Smooth muscle cell (in vitro differentiated cells): ENCODE results near the gene RSRC2. TPM values are rescaled to one million over a fixed set of nuclear protein-coding genes. Genes with fewer than 3 reads are reported as not detected.
"Not testable (repeated sequence)": the region's sequence is repeated elsewhere in the genome, so short reads cannot be mapped to it uniquely, and the experiment has no call there.

ENCODE experiments used
- DNase-seq: peaks from one replicate; lab custom pipeline; 2025; ENCODE audit not compliant: unreplicated experiment; lab: John Stamatoyannopoulos, UW
- H2AFZ ChIP-seq: fragments of 200-600 bp; sonication (generic); 2 replicates; pipeline ENCODE4 v1.6.0; 2016; ENCODE audit warnings: antibody characterized with exemption, low read depth, mild to moderate bottlenecking
- H3F3A ChIP-seq: fragments of 200-600 bp; sonication (generic); 2 replicates; pipeline ENCODE4 v1.6.0; 2017; ENCODE audit warnings: antibody characterized with exemption, low read depth
- H3K27ac ChIP-seq: fragments of 200-600 bp; sonication (generic); 2 replicates; pipeline ENCODE4 v1.5.1; 2016; ENCODE audit warnings: low read depth, mild to moderate bottlenecking
- H3K27me3 ChIP-seq: fragments of 200-600 bp; sonication (generic); 2 replicates; pipeline ENCODE4 v1.6.1; 2016; ENCODE audit warnings: low read depth, mild to moderate bottlenecking
- H3K36me3 ChIP-seq: fragments of 200-600 bp; sonication (generic); 2 replicates; pipeline ENCODE4 v1.5.1; 2016; ENCODE audit warnings: low read depth
- H3K4me1 ChIP-seq: fragments of 200-600 bp; sonication (generic); 2 replicates; pipeline ENCODE4 v1.5.1; 2016; ENCODE audit warnings: low read depth
- H3K4me2 ChIP-seq: fragments of 200-600 bp; sonication (generic); 2 replicates; pipeline ENCODE4 v1.6.0; 2016; ENCODE audit warnings: mild to moderate bottlenecking
- H3K4me3 ChIP-seq: fragments of 200-600 bp; sonication (generic); 2 replicates; pipeline ENCODE4 v1.5.1; 2016; ENCODE audit warnings: mild to moderate bottlenecking
- H3K79me2 ChIP-seq: fragments of 200-600 bp; sonication (generic); 2 replicates; pipeline ENCODE4 v1.6.0; 2016; ENCODE audit warnings: low read depth, mild to moderate bottlenecking
- H3K9ac ChIP-seq: fragments of 200-600 bp; sonication (generic); 2 replicates; pipeline ENCODE4 v1.6.0; 2016; ENCODE audit warnings: low read depth
- H3K9me3 ChIP-seq: fragments of 200-600 bp; sonication (generic); replicated peaks from 2 replicates; pipeline ENCODE4 v1.5.1; 2016; ENCODE audit warnings: low read depth
- H4K20me1 ChIP-seq: fragments of 200-600 bp; sonication (generic); 2 replicates; pipeline ENCODE4 v1.6.0; 2016; ENCODE audit warnings: low read depth
- WGBS: methylation state at CpG from one replicate; pipeline ENCODE4 v1.1.7; 2016; ENCODE audit warnings: low lambda C conversion rate; 5-methylcytosine and 5-hydroxymethylcytosine counted together
- polyA plus RNA-seq: library from polyadenylated mRNA; unstranded; fragments of >200 nt; fragmentation: Nextera tagmentation; extraction: Ambion mirVana; gene quantifications from 2 replicates; pipeline ENCODE4 v1.2.1, GENCODE V29; 2016
- total RNA-seq: library from RNA; depleted of rRNA; stranded (reverse); fragments of >200 nt; gene quantifications from 2 replicates; pipeline ENCODE4 v1.2.3, GENCODE V29; 2014
- TF ChIP-seq, protein P1 (sequence below): fragments of 200-600 bp; sonication (generic); IDR thresholded peaks from 2 replicates; pipeline ENCODE4 v1.5.1; 2017; ENCODE audit warnings: borderline replicate concordance, mild to moderate bottlenecking, antibody characterized with exemption; ENCODE audit not compliant: insufficient read depth, poor library complexity, severe bottlenecking

The RSRC2 gene
- total and polyA plus RNA-seq, 2 experiments from 2014 or later = 60.9 to 108 TPM

DNA sequence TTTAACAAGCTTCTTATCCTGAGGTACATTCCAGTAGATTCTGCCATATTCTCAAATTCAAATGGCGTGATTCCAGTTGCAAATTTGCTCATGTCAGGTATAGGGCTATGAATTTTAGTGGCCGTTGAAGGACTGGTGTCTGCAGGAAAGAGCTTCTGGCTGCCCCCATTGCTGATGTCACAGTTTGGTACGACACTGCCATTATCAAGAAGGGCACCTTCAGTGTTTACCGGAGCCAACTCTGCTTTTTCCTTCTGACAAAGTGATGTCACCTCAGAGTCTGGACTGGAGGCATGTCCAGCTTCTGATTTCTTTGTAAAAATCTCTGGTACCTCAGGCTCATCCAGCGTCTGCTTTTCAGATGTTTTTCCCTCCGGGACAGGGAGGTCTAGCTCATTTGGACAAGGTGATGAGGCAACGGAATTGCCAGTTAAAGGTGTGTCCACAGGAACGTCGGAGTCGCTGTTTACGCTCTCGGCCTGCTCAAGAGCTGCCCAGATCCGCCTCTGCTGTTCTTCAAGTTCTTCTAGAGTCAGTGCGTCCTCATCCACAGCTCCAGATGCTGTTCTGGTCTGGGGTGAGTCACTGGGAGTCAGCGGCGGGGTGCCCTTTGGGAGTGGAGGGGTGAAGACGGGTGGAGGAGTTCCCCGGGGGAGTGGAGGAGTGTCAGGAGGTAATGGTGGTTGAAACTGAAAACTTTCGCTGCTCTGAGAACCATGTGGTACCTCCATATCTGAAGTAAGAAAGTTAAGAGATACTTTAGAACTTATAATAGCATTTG is 53.0 kb downstream of the RSRC2 start:
- no peaks in the 10 kb centered on the region for H3K27me3 ChIP-seq
- 79% methylated on average over 19 of the region's 19 CpGs for WGBS
- H3F3A ChIP-seq = no peaks in the 10 kb centered on the region
- H3K79me2 ChIP-seq = no peaks in the 10 kb centered on the region
- no peak overlapping the region for H3K4me2 ChIP-seq
- H3K4me3 ChIP-seq = no peak overlapping the region
- H3K9me3 ChIP-seq = no peaks in the 10 kb centered on the region
- no peaks in the 10 kb centered on the region for H3K4me1 ChIP-seq
- H3K27ac ChIP-seq = peak overlapping the region; percentile 40
- H3K9ac ChIP-seq = no peak overlapping the region
- TF ChIP-seq, protein P1, sequence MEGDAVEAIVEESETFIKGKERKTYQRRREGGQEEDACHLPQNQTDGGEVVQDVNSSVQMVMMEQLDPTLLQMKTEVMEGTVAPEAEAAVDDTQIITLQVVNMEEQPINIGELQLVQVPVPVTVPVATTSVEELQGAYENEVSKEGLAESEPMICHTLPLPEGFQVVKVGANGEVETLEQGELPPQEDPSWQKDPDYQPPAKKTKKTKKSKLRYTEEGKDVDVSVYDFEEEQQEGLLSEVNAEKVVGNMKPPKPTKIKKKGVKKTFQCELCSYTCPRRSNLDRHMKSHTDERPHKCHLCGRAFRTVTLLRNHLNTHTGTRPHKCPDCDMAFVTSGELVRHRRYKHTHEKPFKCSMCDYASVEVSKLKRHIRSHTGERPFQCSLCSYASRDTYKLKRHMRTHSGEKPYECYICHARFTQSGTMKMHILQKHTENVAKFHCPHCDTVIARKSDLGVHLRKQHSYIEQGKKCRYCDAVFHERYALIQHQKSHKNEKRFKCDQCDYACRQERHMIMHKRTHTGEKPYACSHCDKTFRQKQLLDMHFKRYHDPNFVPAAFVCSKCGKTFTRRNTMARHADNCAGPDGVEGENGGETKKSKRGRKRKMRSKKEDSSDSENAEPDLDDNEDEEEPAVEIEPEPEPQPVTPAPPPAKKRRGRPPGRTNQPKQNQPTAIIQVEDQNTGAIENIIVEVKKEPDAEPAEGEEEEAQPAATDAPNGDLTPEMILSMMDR = no peak
- no peaks in the 10 kb centered on the region for H4K20me1 ChIP-seq
- DNase-seq = no peak
- peaks cover 11% of the 10 kb centered on the region for H3K36me3 ChIP-seq
- H2AFZ ChIP-seq = no peak overlapping the region

DNA sequence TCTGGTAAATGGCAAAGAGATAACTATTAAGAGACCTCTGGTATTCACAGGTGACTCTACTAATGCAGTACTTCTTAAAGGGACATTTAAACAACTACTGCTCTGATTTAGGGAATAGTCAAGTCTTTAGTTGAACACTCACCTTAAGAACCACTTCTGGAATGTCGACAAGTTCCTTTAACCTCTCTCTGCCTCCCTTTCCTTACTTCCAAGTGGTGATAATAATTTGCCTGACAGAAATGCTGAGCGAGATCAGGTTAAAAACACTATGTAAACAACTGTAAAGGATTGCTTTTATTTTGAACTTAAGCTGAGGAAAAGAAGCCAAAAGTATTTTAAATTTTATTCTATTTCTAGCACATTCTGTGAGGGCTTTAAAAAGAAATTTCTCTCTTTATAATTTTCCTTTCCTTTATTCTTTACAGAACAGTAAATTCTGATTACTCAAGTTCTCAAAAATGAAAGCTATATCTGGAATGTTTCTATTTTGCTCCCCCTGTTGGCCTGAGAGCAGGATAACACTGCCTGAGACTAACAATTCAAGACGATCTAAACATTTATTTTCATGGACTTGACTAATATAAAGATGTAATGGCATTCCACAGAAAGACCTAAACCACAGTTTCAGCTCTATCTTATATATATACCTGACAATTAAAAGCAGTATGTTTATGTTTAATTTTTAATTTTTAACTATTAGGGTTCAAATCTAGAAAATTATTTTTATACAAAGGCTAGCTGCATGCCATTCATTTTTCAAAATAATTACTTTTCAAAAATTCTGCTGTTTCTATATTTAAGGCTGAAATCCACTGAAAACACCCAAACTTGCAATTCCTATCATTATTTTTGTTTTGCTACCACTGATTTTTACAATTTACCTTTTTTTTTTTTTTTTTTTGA is 55.2 kb downstream of the RSRC2 start:
- peak overlapping the region; percentile 42 for H3K9ac ChIP-seq
- 59% methylated on average over 3 of the region's 3 CpGs for WGBS

DNA sequence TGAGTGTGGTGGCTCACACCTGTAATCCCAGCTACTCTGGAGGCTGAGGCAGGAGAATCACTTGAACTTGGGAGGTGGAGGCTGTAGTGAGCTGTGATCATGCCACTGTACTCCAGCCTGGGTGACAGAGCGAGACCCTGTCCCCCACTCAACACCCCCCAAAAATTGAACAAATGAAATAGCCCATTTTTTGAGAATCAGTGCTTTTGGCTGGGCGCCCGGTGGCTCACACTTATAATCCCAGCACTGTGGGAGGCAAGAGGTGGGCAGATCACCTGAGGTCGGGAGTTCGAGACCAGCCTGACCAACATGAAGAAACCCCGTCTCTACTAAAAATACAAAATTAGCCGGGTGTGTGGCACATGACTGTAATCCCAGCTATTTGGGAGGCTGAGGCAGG is 56.2 kb downstream of the RSRC2 start:
- 99% methylated on average over 7 of the region's 7 CpGs for WGBS
- not testable (repeated sequence) for H3K9me3 ChIP-seq, H3K27me3 ChIP-seq, H2AFZ ChIP-seq, H3K4me3 ChIP-seq, H3K79me2 ChIP-seq, H4K20me1 ChIP-seq, H3K9ac ChIP-seq, H3K36me3 ChIP-seq, H3K4me1 ChIP-seq, DNase-seq, H3F3A ChIP-seq, H3K4me2 ChIP-seq
- peak overlapping the region; percentile 67 for H3K27ac ChIP-seq

More for the DNA sequence above, 55.2 kb downstream of the RSRC2 start:
- Histone ChIP-seq H3K4me2 (peak overlapping the region; percentile 57), H2AFZ (no peak overlapping the region), H3K27me3 (no peaks in the 10 kb centered on the region), H3K36me3 (no peaks in the 10 kb centered on the region), H3K4me1 (no peaks in the 10 kb centered on the region), H3K4me3 (no peak overlapping the region), H3F3A (no peaks in the 10 kb centered on the region), H3K79me2 (no peaks in the 10 kb centered on the region), H4K20me1 (no peaks in the 10 kb centered on the region), H3K9me3 (no peaks in the 10 kb centered on the region), H3K27ac (peak overlapping the region; percentile 67)
- TF ChIP-seq, protein P1 = peak; percentile 76
- DNase-seq = no peak

DNA sequence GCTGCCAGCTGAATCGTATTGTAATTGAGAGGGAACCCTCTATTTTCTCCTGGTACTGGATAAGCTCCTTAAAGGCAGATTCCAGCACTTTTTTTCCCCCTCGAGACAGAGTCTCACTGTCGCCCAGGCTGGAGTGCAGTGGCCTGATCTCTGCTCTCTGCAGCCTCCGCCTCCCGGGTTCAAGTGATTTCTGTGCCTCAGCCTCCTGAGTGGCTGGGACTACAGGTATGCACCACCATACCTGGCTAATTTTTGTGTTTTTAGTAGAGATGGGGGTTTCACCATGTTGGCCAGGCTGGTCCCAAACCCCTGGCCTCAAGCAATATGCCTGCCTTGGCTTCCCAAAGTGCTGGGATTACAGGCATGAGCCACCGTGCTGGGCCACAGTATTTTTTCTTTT is 56.9 kb downstream of the RSRC2 start:
- WGBS = 95% methylated on average over 6 of the region's 6 CpGs
- H3K9ac ChIP-seq, H3K79me2 ChIP-seq, H3K36me3 ChIP-seq, H4K20me1 ChIP-seq, DNase-seq, H2AFZ ChIP-seq, H3K27ac ChIP-seq, H3K4me2 ChIP-seq, H3K27me3 ChIP-seq, H3K9me3 ChIP-seq, H3K4me3 ChIP-seq, H3K4me1 ChIP-seq, H3F3A ChIP-seq: not testable (repeated sequence)
